DMS53 treated with DMSO at 0.1 percent for 48 hours (cell line): ENCODE measurements around the gene ITPRID2.
A peak's percentile ranks its signal among the peaks of the same experiment; 100 is the strongest.
"Not testable (repeated sequence)": the region's sequence is repeated elsewhere in the genome, so short reads cannot be mapped to it uniquely, and the experiment has no call there.

ENCODE experiments used
- DNase-seq: peaks from one replicate; lab custom pipeline; 2025; ENCODE audit not compliant: unreplicated experiment; lab: John Stamatoyannopoulos, UW

The ITPRID2 gene

DNA sequence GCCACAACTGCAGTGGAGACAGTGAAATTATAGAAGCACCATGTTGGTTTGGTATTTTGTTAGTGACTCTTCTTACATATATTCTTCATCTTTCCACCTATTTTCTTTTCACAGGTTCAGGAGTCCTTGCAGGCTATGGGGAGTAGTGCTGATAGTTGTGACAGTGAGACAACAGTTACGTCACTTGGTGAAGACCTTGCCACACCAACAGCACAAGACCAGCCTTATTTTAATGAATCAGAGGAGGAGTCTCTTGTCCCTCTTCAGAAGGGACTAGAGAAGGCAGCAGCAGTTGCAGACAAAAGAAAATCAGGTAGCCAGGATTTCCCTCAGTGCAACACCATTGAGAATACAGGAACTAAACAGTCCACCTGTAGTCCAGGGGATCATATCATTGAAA lies 23.6 kb downstream of the ITPRID2 start:
- DNase-seq = no peak

DNA sequence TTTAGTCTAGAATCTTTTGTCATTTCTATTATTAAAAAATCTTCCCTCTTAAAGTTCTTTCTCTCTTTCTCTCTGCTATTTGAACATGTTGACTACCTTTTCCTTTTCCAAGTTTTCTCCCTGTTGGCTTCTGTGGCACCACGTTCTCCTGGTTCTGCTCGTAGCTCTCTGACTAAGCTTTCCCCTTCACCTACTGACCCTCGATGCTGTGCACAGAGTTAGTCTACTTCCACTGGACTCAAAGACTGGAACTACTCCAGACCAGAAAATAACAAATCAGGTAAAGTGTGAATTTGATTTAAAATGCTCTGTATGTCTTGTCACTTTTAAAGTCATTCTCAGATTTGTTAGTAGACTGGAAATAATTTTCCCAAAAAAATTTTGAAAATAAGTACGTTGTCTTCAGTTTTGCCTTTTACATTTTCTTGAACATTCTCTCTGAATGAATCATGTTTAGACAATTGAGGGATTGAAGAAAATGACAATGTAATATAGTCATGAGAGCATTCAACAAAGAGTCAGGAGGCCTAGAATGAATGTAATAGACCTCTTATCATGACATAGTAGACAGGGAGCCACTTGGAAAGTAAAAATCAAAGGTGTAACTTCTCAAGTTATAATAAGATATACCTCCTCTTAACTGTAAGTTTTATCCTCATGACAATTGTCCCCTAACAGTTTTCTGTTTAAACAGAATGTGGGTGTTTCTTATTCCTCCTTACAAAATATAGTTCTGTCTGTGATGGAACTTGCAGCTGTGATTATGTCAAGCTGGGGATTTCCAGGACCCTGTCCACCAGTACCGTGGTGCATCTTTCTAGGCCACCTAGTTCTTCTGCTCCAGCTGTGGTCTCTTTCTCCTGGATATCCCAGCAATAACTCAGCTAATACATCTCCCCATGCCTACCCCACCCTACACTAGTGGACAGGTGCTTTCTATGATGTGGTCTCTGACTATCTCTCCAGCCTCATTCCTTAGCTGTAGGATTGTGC lies 25.5 kb downstream of the ITPRID2 start:
- DNase-seq = no peak

DNA sequence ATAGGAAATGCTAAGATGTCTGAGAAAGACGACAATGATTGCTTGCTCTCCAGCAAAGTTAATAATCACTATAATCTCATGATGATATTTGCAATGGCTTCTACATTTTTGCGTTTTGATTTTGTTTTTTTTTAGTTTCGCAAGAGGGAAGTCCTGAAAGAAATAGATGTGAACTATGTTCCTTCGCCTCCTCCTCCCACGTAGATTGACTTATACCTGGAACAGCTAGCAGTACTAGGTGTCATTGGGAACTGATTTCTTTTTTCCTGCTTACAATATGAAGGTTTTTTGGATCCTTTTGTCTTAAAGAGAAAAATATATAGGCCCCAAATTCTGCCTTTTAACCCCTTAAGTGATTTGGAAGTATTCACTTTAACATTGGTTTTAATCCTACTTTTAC lies 26.7 kb downstream of the ITPRID2 start:
- DNase-seq = no peak

DNA sequence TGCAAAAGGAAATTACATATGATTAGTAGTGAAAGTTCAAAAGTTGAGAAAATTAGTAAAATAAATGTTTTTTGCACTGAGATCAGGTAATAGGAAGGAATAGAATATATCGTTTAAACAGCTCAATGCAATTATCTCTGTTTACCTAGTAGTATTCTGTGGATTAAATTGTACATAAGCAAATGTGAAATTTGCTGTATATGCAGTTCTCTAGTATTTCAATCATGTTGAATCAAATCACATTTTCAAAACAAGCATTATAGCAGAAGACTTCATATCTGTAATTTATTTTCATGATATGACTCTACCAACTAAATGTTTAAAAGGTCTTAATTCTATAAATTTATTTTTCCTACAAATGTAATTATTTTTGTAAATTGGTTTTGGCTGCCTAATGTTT lies 31.6 kb downstream of the ITPRID2 start:
- no peak for DNase-seq

DNA sequence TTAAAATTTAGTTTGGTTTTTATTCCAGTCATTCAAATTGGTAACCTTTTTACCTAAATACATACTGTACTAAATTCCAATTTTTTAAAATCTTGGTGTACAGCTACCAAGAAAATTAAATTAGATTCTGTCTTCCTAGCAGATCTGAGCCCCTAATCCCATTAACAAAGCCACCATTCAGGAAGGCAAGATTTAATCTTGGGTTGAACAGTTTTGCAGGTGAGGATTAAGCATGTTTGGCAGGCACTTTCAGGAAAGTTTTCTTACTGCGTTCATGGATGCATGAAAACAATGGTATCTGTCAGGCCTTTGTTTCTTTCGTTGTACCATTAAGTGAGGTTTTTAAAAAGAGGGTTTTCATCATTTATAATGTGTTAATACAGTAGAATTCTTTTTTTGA lies 32.8 kb downstream of the ITPRID2 start:
- no peak for DNase-seq

DNA sequence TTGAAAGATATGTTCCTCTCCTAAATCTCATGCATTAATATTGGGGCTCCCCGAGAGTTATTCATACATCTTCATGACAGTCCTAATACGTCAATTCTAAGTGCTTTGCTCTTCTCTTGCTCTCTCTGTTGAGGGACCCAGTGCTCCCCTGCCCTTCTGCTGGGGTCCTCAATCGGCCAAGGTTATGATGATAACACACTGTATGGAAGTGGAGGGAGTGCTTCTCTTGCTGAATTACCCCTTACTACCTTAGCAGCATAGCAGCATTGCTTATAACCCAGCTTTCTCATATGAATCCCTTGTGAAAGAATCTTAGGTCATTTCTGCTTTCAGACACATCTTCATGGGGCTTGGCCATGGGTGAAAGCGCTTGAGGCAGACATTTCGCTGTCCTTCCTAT lies 43.2 kb downstream of the ITPRID2 start:
- DNase-seq = no peak

DNA sequence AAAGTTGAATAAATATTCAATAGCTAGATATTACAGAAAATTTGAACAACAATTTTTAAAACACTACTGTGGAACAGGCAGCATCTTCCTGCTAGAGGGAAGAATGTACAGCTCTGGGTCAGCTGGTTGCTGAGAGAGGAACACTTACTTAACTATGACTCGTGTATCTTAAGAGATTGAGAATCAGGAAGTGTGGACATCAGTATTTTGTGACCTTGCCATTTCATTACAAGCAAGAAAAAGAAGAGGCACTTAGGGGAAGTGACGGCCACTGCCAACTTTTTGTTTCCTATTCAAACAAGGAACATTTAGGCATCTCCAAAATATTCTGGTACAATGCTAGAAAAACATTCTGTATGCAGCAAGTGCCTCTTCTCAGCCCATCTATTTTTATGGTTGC lies 45.9 kb downstream of the ITPRID2 start:
- DNase-seq = peak; percentile 27

DNA sequence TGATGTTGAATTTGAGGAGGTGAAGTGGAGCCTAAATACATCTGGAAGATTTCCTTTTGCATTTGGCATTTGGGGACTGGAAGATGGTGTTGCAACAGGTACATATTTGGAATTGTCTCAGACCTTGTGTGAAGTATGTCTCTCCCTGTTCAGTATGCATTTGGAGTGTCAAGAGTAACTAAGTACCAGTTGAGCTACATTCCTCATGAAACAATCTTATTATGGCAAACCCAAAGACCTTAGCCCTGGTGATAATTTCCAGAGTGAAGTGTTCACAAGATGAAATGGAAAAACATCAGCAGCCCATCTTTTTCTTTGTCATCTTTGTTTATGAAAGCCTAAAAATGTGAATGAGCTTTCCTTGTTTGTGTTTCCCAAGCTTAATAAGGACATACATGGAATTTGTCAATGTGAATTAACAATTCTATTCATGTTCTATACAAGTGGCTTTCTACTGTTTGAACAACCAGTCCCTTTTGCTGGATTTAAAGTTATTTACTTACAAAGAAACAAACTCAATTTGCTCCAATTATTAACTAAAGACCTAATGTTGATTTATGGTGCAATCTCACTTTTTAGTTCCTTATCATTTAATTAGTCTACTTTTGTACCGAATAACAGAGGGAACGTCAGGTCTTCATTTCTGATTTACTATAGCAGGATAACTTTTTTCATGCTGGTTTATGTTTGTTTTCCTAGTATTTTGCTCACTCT lies 52.0 kb downstream of the ITPRID2 start:
- DNase-seq = no peak

DNA sequence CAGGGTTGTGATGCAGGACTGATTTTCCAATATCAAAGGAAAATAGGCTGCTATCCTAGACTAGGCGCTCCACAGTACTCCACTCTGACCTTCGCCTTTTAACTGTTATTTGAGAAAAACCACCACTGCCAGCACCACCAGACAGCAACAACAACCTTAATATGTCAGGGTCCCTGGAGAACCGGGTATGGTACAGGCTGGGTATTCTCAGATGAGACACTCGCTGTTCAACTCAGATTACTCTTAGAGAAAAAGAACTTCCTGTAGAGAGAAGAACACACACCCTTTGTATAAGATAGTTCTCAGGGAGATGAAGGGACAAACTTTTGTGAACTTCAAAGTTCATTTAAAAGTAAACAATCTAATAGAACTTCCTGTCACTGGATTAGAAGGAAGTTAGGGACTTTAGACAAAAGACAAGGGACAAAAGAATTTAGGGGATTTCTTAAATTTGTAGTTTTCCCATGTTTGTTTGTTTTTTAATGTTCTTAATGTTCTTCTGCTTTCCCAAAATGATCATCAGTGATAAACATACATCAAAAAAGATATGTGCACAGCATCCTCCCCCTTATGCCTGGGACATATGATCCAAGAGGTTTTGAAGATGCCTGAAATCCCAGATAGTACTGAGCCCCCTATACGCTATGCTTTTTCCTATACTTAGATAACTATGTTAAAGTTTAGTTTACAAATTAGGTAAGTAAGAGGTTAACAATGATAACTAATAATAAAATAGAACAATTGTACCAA lies 52.8 kb downstream of the ITPRID2 start:
- no peak for DNase-seq

DNA sequence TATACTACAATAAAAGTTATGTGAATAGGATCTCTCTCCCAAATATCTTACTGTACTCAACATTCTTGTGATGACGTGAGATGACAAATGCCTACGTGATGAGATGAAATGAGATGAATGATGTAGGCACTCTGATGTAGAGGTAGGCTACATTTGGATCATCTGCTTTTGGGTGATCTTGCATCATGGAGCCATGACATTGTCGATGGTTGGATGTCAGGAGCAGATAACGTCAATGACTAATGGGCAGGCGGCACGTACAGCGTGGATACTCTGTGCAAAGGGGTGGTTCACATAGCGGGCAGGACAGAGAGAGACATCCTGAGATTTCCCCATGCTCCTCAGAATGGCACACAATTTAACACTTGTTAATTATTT lies 53.4 kb downstream of the ITPRID2 start:
- DNase-seq = no peak

DNA sequence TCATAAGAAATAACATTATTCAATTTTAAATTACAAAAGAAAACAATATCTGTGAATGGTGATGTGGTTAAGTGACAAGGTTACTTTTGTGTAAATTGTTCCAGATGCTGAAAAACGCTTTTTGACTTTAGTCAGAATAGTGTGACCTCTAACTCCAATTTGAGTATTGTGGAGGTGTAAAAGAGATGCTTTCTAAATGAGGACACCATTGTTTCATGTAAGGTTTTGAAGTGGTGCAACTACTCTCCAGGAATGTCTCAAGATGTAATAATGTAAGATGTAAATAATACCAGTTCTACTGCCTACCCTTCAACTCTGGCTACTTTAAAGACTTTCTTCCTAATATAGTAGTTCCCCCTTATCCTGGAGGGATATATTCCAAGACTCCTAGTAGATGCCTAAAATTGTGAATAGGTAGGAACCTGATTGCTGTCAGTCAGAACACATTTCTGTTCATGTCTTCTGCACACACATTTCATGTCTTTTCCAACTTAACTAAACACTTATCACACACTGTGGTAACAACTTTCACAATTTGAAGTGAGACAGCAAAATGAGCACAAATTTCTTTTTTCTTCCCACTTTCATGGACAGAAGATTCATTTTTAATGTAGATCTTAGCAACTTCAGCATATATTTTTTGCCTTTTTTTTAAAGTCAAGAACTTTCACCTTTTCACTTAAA lies 55.1 kb downstream of the ITPRID2 start:
- no peak for DNase-seq

DNA sequence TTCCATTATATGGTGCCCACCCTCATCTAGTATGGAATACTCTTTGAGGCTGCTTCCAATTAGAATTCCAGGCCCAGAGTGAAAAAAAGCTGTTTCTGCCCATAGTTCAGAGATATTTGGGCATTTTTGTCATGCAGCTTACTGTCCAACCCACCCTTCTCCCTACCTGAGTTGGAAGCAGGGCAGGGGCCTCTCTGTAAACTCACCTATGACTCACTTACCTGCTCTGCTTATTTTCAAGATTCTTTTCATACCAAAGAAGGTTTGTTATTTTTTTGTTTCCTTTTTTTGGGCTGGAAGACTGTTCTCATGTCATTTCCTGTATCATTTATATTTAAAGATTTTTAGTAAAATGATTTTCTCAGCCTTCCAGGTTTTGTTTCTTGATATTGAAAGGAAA lies 55.7 kb downstream of the ITPRID2 start:
- DNase-seq = no peak

DNA sequence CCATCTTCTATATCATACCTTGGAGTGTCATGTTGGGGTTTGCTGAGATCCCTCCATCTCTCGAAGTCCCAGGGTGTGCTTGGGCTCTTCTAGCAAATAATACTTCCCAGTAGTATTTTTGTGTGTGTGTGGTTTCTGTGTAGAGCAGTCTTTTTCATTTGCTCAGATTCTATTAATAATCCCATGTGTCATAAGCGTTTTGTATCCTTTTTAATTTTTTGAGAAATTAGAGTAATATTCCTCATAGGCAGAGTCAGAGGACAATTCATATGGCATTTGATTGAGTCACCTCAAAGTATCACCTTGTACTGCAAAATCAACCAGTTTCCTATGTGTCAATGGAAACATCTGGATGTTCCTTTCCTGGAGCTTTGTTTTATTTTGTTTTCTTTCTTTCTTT lies 56.7 kb downstream of the ITPRID2 start:
- DNase-seq = no peak

DNA sequence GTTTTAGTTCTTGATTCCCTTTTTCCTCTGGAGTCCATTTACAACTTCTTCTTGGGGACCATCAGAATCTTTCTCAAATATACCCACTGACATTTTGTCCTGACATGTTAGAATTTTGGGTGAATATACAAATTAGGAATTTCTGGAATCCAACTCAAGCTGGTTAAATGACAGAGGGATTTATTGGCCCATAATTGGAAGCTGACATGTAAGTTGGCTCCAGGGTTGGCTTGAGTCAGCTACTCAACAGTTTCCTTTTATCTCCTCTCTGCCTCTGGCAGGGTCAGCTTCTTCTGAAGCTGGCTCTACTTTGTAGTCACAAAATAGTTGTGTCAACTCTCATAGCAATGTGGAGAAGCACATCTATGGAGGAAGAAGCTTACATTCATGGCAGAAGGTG lies 57.5 kb downstream of the ITPRID2 start:
- DNase-seq = no peak

DNA sequence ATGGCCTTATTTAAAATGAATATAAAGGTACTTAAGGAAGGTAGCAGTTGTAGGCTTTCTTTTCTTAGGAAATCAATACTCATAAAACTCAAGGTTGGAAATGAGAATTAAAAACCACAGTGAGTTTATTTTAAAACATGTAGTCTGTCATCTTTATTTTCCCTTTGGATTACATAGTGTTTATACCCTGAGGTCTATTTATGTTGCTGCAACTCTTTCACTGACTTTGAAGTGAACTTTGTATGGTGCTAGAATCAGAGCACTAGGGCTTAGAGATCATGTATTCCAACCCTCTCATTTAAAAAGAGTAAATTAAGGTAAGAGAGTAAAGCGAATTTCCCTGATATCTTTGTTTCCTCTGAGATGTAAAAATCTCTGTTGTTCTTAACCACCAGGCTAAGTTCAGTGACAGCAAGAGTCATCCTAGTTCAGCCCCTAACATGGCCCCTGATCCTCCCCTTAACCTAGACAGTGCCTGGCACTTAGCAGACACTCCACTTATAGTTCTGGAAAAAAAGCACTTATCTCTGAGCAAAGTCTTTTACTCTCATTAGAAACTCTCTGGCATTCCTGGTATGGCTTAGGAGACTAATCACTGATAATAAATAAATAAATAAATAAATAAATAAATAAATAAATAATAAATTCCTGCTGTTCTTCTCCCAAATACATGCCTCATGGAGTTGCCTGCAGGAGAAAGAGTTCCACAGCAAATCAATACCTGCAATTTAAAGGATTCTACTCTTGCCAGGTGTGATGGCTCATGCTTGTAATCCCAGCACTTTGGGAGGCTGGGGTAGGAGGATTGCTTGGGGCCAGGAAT lies 61.1 kb downstream of the ITPRID2 start:
- no peak for DNase-seq

DNA sequence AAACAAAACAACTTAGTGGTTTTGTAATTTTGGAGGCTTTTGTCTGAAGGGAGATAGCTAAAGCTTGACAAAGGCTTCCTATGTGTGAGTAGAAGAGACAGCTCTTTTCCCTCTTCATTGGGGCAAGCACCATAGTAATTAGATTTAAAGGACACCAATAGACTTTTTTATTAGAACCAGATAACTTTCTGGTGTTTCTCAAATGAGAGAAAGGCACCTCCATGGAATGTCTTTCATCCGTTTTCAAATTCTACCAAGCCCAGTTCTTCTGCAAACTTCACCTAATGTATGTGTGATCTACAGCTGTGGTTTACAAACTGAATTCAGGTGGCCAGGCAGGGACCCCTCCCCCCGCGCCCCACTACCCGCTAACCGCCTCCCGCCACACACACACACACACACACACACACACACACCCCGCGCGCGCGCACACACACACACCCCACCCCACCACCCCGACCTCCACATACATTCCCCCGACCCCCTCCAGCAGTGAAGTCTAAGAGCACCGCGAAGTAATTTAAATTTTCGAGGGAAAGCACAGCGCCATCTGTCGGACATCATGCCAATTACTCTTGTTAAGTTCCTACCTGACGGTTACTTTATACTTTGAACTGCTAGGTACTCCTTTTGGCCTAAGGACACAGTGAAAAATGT lies 62.5 kb downstream of the ITPRID2 start:
- DNase-seq = peak; percentile 94

DNA sequence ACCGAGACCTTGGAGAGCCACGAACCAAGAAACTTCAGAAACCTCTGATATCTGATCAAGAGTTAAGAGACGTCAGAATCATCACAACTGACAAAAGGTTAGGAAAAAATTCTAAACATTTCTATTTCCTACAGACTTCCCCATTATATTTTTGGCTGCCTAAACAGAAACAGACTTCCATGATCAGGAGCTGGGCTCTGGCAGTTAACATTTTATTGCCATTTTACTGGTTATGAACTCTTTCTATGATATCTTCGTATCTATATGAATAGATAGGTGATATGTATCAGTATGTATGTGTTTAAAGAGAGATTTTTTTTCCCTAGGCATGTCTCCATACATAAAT lies 63.0 kb downstream of the ITPRID2 start:
- DNase-seq = no peak

DNA sequence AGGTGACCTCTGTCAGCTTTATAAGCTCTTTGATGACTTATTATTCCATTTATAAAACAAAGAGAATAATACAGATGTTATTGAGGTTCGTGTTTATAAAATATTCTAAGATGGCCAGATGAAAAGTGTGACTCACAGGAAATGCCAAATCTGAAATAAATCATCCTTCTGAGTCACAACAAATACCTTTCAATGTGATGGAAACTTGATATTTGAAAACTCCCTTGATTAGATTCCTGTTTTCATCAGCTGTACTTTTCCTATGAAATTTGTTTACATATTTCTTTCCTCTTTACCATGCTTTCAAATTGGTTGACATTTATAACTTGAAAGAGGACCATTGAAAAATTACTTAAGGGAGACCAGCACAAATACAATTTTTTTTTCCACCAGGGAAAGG lies 63.5 kb downstream of the ITPRID2 start:
- peak; percentile 83 for DNase-seq

DNA sequence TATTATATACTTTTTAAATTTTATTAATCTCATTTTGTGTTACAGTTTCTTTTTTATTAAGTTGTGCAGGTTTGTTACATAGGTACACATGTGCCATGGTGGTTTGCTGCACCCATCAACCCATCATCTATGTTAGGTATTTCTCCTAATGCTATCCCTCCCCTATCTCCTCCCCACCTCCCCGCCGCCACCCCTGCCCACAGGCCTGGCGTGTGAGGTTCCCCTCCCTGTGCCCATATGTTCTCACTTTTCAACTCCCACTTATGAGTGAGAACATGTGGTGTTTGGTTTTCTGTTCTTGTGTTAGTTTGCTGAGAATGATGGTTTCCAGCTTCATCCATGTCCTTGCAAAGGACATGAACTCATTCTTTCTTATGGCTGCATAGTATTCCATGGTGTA lies 64.3 kb downstream of the ITPRID2 start:
- not testable (repeated sequence) for DNase-seq

DNA sequence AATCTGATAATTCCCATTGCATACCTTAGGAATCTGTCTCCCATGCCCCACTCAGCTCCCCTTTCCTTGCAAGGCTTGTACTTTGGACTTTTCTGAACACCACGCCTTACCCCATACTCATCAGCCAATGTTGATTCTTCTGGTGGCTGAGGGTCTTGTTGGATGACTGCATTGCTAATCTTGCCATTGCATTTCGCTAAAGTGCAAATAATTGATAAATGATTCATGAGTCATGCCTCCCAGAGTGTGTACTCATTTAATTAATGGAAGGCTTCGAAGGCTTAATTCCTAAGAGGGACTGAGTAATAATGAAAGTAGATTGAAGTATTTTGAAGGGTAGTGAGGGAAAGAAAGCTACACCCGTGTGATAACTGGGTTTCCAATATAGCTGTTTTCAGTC lies 66.1 kb downstream of the ITPRID2 start:
- no peak for DNase-seq
